ENCODE results near the gene CYP27A1.
"Not testable (repeated sequence)": the region's sequence is repeated elsewhere in the genome, so short reads cannot be mapped to it uniquely, and the experiment has no call there.

The CYP27A1 gene

DNA sequence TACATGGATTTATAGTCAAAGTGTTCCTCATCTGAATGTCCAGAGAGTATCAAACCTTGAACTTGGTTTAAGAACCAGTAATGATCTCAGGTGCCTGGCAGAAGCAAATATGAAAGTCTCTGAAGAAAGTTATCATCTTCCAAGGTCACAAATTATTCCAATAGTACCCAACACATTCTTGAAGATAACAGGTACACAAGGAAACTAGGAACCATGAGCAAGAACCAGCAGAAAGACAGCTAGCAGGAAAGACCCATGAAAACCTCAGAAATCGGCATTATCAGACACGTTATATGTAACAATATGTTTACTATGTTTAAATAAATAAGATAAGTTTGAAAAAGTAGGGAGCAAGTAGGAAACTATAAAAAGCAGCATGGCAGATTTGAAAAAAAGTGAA, 55.5 kb downstream of the CYP27A1 start:
- Histone ChIP-seq H3K27ac (no peak overlapping the region), H3K27me3 (ENCODE audit: insufficient read depth, low read depth, severe bottlenecking) (no peaks in the 10 kb centered on the region), H3K9me3 (ENCODE audit: severe bottlenecking) (peaks cover 4% of the 10 kb centered on the region), H3K4me3 (ENCODE audit: low read depth, low read length) (no peak overlapping the region), H3K36me3 (no peaks in the 10 kb centered on the region)
- DNase-seq, result no peak
- TF ChIP-seq, protein P1, sequence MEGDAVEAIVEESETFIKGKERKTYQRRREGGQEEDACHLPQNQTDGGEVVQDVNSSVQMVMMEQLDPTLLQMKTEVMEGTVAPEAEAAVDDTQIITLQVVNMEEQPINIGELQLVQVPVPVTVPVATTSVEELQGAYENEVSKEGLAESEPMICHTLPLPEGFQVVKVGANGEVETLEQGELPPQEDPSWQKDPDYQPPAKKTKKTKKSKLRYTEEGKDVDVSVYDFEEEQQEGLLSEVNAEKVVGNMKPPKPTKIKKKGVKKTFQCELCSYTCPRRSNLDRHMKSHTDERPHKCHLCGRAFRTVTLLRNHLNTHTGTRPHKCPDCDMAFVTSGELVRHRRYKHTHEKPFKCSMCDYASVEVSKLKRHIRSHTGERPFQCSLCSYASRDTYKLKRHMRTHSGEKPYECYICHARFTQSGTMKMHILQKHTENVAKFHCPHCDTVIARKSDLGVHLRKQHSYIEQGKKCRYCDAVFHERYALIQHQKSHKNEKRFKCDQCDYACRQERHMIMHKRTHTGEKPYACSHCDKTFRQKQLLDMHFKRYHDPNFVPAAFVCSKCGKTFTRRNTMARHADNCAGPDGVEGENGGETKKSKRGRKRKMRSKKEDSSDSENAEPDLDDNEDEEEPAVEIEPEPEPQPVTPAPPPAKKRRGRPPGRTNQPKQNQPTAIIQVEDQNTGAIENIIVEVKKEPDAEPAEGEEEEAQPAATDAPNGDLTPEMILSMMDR (IDR thresholded peaks at IDR 0.05; ENCODE audit: low read depth, low read length), result no peak

DNA sequence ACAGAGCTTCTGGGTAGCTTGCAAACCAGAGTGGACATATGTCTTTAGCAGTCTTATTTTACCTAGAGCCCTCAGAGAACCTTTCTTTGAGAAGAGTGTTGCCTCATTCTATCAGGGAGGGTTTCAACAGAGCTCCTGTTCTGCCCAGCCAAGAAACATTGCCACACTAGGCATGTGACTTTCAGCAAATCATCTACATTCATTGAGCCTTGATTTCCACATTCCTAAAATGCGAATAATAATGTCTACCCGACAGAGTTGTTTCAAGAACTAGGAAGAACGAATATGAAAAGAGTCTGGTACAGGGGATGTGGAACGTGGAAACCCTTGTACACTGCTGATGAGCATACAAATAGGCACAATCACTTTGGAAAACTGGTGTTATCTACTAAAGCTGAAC, 57.5 kb downstream of the CYP27A1 start:
- Histone ChIP-seq H3K4me3 (ENCODE audit: low read depth, low read length) (no peak overlapping the region), H3K36me3 (no peaks in the 10 kb centered on the region), H3K9me3 (ENCODE audit: severe bottlenecking) (peaks cover 7% of the 10 kb centered on the region), H3K27ac (no peak overlapping the region), H3K27me3 (ENCODE audit: insufficient read depth, low read depth, severe bottlenecking) (no peaks in the 10 kb centered on the region)
- TF ChIP-seq, protein P1 (IDR thresholded peaks at IDR 0.05; ENCODE audit: low read depth, low read length), result no peak
- DNase-seq, result no peak

DNA sequence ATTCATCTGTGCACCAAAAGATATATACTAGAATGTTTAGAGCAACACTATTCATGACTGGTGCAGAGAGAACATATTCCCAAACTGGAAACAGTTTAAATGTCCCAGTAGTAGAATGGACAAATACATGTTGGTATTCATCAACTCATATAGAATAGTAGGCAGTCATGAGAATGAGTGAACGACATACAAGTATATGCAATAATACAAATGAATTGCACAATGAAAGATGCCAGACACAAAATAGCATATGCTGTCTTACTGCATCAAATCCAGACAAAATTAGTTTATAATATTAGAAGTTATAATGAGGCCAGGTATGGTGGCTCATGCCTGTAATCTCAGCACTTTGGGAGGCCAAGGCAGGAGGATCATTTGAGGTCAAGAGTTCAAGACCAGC, 57.9 kb downstream of the CYP27A1 start:
- Histone ChIP-seq H3K36me3 (no peaks in the 10 kb centered on the region), H3K27me3 (ENCODE audit: insufficient read depth, low read depth, severe bottlenecking) (no peaks in the 10 kb centered on the region), H3K4me3 (ENCODE audit: low read depth, low read length) (no peak overlapping the region), H3K9me3 (ENCODE audit: severe bottlenecking) (peaks cover 8% of the 10 kb centered on the region), H3K27ac (no peak overlapping the region)
- TF ChIP-seq, protein P1 (IDR thresholded peaks at IDR 0.05; ENCODE audit: low read depth, low read length), result no peak
- no peak for DNase-seq

DNA sequence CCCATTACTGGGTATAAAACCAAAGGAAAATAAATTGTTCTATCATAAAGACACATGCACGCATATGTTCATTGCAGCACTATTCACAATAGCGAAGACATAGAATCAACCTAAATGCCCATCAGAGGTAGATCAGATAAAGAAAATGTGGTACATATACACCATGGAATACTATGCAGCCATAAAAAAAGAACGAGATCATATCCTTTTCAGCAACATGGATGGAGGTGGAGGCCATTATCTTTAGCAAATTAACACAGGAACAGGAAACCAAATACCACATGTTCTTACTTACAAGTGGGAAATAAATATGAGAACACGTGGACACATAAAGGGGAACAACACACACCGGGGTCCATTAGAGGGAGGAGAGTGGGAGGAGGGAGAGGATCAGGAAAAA, 62.4 kb downstream of the CYP27A1 start:
- not testable (repeated sequence) for H3K27me3 ChIP-seq (ENCODE audit: insufficient read depth, low read depth, severe bottlenecking); H3K36me3 ChIP-seq; DNase-seq; H3K9me3 ChIP-seq (ENCODE audit: severe bottlenecking); H3K27ac ChIP-seq; H3K4me3 ChIP-seq (ENCODE audit: low read depth, low read length)

DNA sequence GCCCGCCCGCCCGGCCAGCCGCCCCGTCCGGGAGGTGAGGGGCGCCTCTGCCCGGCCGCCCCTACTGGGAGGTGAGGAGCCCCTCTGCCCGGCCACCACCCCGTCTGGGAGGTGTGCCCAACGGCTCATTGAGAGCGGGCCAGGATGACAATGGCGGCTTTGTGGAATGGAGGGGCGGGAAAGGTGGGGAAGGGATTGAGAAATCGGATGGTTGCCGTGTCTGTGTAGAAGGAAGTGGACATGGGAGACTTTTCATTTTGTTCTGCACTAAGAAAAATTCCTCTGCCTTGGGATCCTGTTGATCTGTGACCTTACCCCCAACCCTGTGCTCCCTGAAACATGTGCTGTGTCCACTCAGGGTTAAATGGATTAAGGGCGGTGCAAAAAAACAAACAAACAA, 65.0 kb downstream of the CYP27A1 start:
- H3K27me3 ChIP-seq (ENCODE audit: insufficient read depth, low read depth, severe bottlenecking); DNase-seq; H3K36me3 ChIP-seq; H3K27ac ChIP-seq; H3K4me3 ChIP-seq (ENCODE audit: low read depth, low read length); H3K9me3 ChIP-seq (ENCODE audit: severe bottlenecking): not testable (repeated sequence)

DNA sequence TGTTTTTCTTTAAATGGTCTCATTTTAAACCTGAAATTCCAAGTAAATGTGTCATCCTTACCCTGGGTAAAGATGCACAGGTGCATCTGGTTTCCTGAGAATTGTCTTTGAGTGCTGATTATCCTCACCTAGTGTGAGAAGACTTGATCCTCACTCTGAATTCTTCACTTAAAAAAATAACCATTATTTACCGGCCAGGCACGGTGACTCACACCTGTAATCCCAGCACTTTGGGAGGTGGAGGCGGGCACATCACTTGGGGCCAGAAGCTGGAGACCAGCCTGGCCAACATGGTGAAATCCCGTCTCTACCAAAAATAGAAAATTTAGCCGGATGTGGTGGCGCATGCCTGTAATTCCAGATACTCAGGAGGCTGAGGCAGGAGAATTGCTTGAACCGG, 67.8 kb downstream of the CYP27A1 start:
- DNase-seq, result peak; percentile 1
- Histone ChIP-seq H3K36me3 (no peaks in the 10 kb centered on the region), H3K9me3 (ENCODE audit: severe bottlenecking) (no peaks in the 10 kb centered on the region), H3K27ac (no peak overlapping the region), H3K4me3 (ENCODE audit: low read depth, low read length) (no peak overlapping the region), H3K27me3 (ENCODE audit: insufficient read depth, low read depth, severe bottlenecking) (no peaks in the 10 kb centered on the region)
- TF ChIP-seq, protein P1 (IDR thresholded peaks at IDR 0.05; ENCODE audit: low read depth, low read length), result no peak

DNA sequence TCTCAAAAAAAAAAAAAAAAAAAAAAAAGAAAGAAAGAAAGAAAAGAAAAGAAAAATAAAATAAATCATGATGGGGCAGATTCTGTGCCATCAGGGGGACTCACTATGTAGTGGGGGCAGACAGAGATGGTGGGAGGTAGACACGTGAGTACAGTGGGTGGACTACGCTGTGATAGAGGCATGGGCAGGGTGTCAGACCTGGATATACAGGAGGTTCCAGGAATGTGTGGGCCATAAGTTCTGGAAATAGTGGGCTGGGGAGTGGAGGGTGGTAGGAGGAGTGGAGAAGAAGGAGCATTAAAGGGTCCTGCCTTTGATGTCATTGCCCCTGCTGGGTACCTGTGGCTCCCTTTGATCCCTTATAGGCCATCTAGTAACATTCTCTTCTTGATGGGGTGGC, 68.8 kb downstream of the CYP27A1 start:
- H3K36me3 ChIP-seq, result no peaks in the 10 kb centered on the region
- TF ChIP-seq, protein P1 (IDR thresholded peaks at IDR 0.05; ENCODE audit: low read depth, low read length), result no peak

More for the DNA sequence above, 68.8 kb downstream of the CYP27A1 start:
- H3K9me3 ChIP-seq (ENCODE audit: severe bottlenecking), result no peaks in the 10 kb centered on the region
- no peak overlapping the region for H3K27ac ChIP-seq
- peak; percentile 0 for DNase-seq
- H3K4me3 ChIP-seq (ENCODE audit: low read depth, low read length), result no peak overlapping the region
- H3K27me3 ChIP-seq (ENCODE audit: insufficient read depth, low read depth, severe bottlenecking), result no peaks in the 10 kb centered on the region
